Ectodermal cell (in vitro differentiated cells): ENCODE measurements around the gene CDK17.
"Not testable (repeated sequence)": the region's sequence is repeated elsewhere in the genome, so short reads cannot be mapped to it uniquely, and the experiment has no call there.

ENCODE experiments used
- H3K27ac ChIP-seq: 2 replicates; pipeline ENCODE4 v1.7.0; 2013; ENCODE audit warnings: mild to moderate bottlenecking, low read depth, low read length; ENCODE audit not compliant: insufficient read depth, poor library complexity, severe bottlenecking
- H3K27me3 ChIP-seq: 2 replicates; pipeline ENCODE4 v1.7.0; 2013; ENCODE audit warnings: mild to moderate bottlenecking, low read length; ENCODE audit not compliant: insufficient read depth, control insufficient read depth, poor library complexity, severe bottlenecking
- H3K36me3 ChIP-seq: one replicate; pipeline ENCODE4 v1.7.0; 2013; ENCODE audit warnings: low read length; ENCODE audit not compliant: control insufficient read depth, insufficient read depth
- H3K4me1 ChIP-seq: one replicate; pipeline ENCODE4 v1.7.0; 2013; ENCODE audit warnings: low read length; ENCODE audit not compliant: control insufficient read depth, insufficient read depth
- H3K4me3 ChIP-seq: 2 replicates; pipeline ENCODE4 v1.7.0; 2013; ENCODE audit warnings: low read depth, low read length, control low read depth; ENCODE audit not compliant: insufficient read depth
- H3K9me3 ChIP-seq: 2 replicates; pipeline ENCODE4 v1.7.0; 2013; ENCODE audit warnings: mild to moderate bottlenecking, low read length, moderate library complexity; ENCODE audit not compliant: control insufficient read depth
- whole genome bisulfite sequencing, 2 experiments: methylation state at CpG; one replicate each; pipeline ENCODE4 v1.1.7; 2013; ENCODE audit warnings: missing lambda C conversion rate in 2 of 2; 5-methylcytosine and 5-hydroxymethylcytosine counted together

The CDK17 gene

DNA sequence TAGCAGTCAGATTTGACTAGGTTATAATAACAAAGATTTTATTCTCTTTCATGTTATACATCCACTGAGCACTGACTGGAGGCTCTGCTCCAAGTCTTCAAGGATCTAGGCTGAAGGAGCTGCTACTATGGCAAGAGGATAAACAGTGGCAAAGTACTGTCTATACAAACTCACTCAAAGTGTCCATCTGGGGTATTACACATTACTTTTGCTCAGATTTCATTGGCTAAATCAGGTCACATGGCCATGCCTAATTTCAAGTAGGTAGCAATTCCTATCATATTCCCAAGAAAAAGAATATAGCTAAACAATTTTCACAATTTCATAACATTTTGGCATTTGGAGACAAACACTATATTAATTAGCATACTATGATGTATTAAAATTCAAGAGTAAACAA is 40.9 kb downstream of the CDK17 start:
- Histone ChIP-seq H3K27ac (no peak overlapping the region), H3K27me3 (no peaks in the 10 kb centered on the region), H3K4me1 (peaks cover 9% of the 10 kb centered on the region), H3K9me3 (no peaks in the 10 kb centered on the region), H3K36me3 (no peaks in the 10 kb centered on the region), H3K4me3 (no peak overlapping the region)

DNA sequence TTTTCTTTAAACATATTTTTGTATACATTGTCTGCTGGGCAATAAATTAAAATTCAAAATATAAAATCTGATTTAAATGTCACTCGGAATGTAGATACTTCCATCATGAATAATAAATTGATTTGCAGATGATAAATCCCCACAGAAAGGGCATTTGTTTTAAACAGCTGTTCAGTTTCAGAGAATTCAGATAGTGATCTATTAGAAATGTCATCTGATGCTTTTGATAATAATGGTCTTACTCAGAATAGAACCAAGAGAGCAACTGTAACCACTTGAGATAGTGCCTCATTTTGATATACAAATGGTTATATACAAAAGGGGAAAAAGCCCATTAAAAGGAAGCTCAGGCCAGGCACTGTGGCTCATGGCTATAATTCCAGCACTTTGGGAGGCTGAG is 43.4 kb downstream of the CDK17 start:
- Histone ChIP-seq H3K36me3 (no peaks in the 10 kb centered on the region), H3K4me3 (no peak overlapping the region), H3K27me3 (no peaks in the 10 kb centered on the region), H3K4me1 (peaks cover 9% of the 10 kb centered on the region), H3K9me3 (no peaks in the 10 kb centered on the region), H3K27ac (no peak overlapping the region)
- WGBS, 2 experiments: no CpG with 5 or more reads among the region's 1 CpG

DNA sequence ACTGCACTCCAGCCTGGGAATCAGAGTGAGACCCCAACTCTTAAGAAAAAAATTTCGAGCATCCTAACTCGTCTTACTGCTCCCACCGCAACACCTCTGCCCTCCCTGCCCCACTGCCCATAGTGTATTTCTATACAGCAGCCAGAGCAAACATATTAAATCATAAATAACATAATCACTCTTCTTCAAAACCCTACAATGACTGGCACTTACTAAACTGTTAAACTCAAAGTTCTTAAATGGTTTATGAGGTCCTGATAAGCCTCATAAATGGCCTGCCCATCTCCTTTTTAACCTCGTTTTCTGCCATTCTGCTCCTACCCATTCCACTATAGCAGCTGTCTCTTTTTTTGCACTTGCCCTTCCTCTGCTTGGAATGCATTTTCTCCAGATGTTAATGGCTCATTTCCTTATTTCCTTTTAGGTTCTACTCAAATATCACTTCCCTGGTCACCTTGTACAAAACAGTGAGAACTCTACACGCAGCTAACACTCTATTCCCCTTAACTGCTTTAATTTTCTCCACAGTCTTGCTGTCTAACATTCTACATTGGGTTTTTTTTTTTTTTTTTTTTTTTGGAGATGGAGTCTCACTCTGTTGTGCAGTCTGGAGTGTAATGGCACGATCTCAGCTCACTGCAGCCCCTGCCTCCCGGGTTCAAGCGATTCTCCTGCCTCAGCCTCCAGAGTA is 45.2 kb downstream of the CDK17 start:
- Histone ChIP-seq H3K9me3 (no peaks in the 10 kb centered on the region), H3K27me3 (no peaks in the 10 kb centered on the region), H3K27ac (no peak overlapping the region), H3K36me3 (no peaks in the 10 kb centered on the region), H3K4me1 (no peaks in the 10 kb centered on the region), H3K4me3 (no peak overlapping the region)
- 93 to 95% methylated on average over 8 of the region's 8 CpGs for WGBS, 2 experiments

DNA sequence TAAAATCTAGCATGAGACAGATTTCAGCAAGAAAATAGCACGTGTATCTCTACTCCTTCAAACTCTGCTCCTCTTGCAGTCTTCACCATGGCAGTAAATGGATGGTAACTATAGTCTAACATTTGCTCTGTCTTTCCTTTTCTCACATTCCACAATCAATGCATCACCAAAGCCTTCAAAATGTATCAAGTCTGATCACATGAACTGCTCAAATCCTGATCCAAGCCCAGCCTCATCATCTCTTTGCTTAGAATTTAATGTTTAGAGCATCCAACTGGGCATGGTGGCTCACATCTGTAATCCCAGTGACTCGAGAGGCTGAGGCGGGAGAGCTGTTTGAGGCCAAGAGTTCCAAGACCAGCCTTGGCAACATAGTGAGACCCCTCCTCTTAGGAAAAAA is 45.9 kb downstream of the CDK17 start:
- no peak overlapping the region for H3K4me3 ChIP-seq
- WGBS, 2 experiments: 91% methylated on average over 3 of the region's 3 CpGs
- H3K27ac ChIP-seq: no peak overlapping the region
- H3K36me3 ChIP-seq: no peaks in the 10 kb centered on the region
- H3K4me1 ChIP-seq: no peaks in the 10 kb centered on the region
- H3K27me3 ChIP-seq: no peaks in the 10 kb centered on the region
- H3K9me3 ChIP-seq: no peaks in the 10 kb centered on the region

DNA sequence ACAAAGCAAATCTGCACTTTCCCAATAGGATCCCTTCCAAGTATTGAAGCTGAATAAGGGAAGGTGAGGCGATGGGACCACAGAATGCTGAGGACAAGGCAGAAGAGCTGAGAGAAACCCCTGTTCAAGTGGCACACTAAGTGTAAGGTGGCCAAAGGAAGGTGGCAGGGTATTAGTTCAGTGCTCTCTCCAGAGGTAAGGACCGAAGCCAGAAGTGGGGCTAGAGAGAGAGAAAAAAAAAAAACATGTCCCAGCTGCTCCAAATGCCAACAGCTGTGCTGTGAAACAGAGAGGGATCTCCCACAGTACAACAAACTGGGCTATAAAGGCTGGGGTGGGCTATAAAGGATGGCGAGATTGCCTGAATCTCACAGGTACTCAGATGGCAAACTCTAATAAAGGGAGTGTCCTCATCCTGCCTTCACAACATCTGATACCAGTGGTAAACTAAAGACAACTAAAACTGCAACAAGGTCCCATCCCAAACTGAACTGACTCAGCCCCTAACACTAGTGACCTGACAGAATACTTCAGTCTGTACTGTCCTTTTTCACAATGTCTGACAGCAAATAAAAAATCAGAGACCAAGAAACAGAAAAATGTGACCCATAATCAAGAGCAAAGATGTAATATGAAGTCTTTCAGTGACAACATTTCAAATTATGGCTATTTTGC is 47.9 kb downstream of the CDK17 start:
- no peak overlapping the region for H3K4me3 ChIP-seq
- no peaks in the 10 kb centered on the region for H3K9me3 ChIP-seq
- 84 to 90% methylated on average over 3 of the region's 3 CpGs for WGBS, 2 experiments
- H3K4me1 ChIP-seq: no peaks in the 10 kb centered on the region
- no peaks in the 10 kb centered on the region for H3K27me3 ChIP-seq
- H3K36me3 ChIP-seq: no peaks in the 10 kb centered on the region
- no peak overlapping the region for H3K27ac ChIP-seq

DNA sequence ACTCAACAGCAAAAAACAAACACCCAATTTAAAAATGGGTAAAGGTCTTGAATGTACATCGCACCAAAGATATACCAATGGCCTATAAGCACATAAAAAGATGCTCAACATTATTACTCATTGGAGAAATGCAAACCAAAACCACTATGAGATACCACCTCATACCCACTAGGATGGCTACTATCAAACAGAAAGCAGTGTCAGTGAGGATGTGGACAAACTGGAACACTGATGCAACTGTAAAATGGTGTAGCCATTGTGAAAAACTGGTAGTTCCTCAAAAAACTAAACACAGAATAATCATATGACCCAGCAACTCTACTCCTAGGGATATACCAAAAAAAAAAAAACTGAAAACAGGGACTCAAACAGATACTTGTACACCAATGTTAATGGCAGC is 49.3 kb downstream of the CDK17 start:
- no peaks in the 10 kb centered on the region for H3K27me3 ChIP-seq
- H3K4me1 ChIP-seq: no peaks in the 10 kb centered on the region
- H3K36me3 ChIP-seq: no peaks in the 10 kb centered on the region
- H3K27ac ChIP-seq: no peak overlapping the region
- no peaks in the 10 kb centered on the region for H3K9me3 ChIP-seq
- 86 to 100% methylated on average over 1 of the region's 1 CpG for WGBS, 2 experiments
- H3K4me3 ChIP-seq: no peak overlapping the region

DNA sequence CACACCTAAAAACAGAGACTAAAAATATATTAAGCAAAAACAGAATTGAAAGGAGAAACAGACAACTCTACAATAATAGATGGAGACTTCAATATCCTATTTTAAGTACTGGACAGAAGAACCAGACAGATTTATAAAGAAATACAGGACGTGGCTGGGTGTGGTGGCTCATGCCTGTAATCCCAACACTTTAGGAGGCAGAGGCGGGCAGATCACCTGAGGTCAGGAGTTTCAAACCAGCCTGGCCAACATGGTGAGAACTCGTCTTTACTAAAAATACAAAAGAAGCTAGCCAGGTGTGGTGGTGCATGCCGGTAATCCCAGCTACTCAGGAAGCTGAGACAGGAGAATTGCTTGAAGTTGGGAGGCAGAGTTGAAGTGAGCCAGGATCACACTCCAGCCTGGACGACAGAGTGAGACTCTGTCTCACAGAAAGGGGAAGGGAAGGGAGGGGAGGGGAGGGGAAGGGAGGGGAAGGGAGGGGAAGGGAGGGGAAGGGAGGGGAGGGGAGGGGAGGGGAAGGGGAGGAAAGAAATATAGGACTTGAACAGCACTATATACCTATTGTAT is 53.0 kb downstream of the CDK17 start:
- Histone ChIP-seq H3K27ac (no peak overlapping the region), H3K9me3 (peaks cover 3% of the 10 kb centered on the region), H3K4me1 (no peaks in the 10 kb centered on the region), H3K27me3 (no peaks in the 10 kb centered on the region), H3K36me3 (no peaks in the 10 kb centered on the region), H3K4me3 (no peak overlapping the region)
- 74 to 78% methylated on average over 5 of the region's 5 CpGs for WGBS, 2 experiments

DNA sequence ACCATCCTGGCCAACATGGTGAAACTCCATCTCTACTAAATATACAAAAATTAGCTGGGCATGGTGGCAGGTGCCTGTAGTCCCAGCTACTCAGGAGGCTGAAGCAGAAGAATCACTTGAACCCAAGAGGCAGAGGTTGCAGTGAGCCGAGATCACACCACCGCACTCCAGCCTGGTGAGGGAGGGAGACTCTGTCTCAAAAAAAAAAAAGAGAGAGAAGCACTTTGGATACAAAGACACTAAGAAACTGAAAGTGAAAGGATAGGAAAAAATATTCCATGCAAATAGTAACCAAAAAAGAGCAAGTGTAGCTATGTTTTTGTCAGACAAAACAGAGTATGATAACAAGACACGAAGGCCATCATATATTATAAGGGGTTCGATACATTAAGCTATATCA is 53.5 kb downstream of the CDK17 start:
- H3K4me3 ChIP-seq, H3K4me1 ChIP-seq, H3K27me3 ChIP-seq, H3K36me3 ChIP-seq, H3K9me3 ChIP-seq, H3K27ac ChIP-seq: not testable (repeated sequence)
- WGBS, 2 experiments: 91 to 94% methylated on average over 2 to 4 of the region's 4 CpGs

DNA sequence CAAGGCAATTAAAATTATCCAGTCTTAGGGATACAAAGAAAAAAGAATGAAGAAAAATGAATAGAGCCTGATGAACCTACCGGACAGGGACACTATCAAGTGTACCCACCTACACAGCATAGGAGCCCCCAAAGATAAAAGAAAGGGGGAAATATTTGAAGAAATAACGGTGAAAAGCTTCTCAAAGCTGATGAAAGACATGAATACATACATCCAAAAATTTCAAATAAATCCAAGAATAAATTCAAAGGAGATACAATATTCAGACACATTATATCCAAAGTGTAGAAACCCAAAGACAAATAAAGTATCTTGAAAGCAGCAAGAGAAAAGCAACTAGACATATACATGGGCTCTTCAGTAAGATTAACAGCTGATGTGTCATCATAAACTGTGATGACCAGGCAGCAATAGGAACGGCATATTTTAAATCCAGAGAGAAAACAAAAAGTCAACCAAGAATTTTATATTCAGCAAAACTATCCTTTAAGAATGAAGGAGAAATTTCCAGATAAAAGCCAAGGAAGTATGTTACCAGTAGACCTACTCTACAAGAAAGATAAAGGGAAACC is 56.0 kb downstream of the CDK17 start:
- Histone ChIP-seq H3K27me3 (no peaks in the 10 kb centered on the region), H3K4me3 (no peak overlapping the region), H3K27ac (no peak overlapping the region), H3K4me1 (no peaks in the 10 kb centered on the region), H3K9me3 (peaks cover 3% of the 10 kb centered on the region), H3K36me3 (no peaks in the 10 kb centered on the region)
- WGBS, 2 experiments: 100% methylated on average over 2 of the region's 3 CpGs; no CpG with 5 or more reads in 1 of the 2 experiments

DNA sequence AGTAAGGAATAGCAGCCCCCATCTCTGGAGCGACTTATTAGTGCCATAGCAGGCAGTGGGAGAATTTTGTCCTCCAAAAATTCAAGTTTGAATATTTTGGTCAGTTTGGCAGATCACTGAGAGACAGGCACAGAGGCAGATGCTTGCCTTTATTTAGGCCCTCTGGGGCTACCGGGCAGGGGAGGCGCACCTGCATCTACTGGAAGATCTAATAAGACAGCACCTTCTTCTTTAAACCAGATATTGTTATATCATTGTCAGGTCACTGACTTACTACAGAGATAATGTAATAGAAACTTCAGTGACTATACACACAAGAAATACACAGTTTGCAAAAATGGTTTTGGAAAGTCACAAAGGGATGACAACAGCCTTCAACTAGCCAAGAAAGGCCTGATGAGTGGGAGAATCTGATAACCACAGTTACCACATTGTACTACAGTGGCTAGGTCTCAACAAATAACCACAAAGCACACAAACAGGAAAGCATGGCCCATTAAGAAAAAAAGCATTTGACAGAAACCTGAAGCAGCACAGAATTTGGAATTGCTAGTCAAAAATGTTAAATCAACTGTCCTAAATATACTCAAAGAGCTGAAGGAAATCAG is 56.8 kb downstream of the CDK17 start:
- 96 to 99% methylated on average over 3 of the region's 3 CpGs for WGBS, 2 experiments
- Histone ChIP-seq H3K27ac (no peak overlapping the region), H3K36me3 (no peaks in the 10 kb centered on the region), H3K4me3 (no peak overlapping the region), H3K4me1 (no peaks in the 10 kb centered on the region), H3K27me3 (no peaks in the 10 kb centered on the region), H3K9me3 (peaks cover 3% of the 10 kb centered on the region)
